GM21576 (cell line): ENCODE results near the gene OR2M4.
A peak's percentile ranks its signal among the peaks of the same experiment; 100 is the strongest.
"Not testable (repeated sequence)": the region's sequence is repeated elsewhere in the genome, so short reads cannot be mapped to it uniquely, and the experiment has no call there.

Source experiments
- ATAC-seq: cut with Tn5 transposase; IDR thresholded peaks from one replicate; pipeline ENCODE4 v1.9.1; 2021; ENCODE audit warnings: mild to moderate bottlenecking, moderate library complexity; ENCODE audit not compliant: unreplicated experiment

The OR2M4 gene, protein sequence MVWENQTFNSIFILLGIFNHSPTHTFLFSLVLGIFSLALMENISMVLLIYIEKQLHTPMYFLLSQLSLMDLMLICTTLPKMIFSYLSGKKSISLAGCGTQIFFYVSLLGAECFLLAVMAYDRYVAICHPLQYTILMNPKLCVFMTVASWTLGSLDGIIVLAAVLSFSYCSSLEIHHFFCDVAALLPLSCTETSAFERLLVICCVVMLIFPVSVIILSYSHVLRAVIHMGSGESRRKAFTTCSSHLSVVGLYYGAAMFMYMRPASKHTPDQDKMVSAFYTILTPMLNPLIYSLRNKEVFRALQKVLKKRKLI

DNA sequence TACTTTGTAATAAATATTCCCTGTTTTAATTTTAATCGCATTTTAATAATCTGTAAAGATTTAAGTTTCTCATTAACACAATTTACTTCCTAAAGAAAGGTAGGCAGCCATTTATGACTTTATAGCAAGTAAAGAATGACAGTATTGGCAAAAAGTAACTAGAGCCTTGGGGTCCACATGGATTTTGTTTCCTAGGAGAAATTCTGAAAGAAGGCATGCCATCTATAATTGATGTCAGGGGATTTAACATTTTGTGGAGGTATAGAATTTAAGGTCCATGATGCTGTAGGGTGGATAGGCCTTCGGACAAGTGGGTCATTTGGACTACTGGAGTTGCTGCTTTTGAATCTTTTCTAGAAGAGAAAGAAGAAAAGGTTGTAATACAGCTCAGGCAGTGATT is at the start of gene OR2M4:
Gene OR2M4, plus strand, starts transcription at position 301 of the 400 bp plus-strand sequence. CDS start 7,512 bp downstream, outside the sequence.
- no peak for ATAC-seq

DNA sequence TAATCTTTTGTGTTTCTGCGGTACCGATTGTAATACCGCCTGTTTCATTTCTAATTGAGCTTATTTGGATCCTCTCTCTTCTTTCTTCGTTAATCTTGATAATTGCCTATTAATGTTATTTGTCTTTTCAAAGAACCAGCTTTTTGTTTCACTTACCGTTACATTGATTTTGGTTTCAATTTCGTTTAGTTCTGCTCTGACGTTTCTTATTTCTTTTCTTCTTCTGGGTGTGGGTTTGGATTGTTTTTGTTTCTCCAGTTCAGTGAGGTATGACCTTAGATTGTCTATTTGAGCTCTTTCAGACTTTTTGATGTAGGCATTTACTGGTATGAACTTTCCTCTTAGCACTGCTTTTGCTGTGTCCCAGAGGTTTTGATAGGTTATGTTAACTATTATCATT is 47.2 kb upstream of the OR2M4 start:
- no peak for ATAC-seq

DNA sequence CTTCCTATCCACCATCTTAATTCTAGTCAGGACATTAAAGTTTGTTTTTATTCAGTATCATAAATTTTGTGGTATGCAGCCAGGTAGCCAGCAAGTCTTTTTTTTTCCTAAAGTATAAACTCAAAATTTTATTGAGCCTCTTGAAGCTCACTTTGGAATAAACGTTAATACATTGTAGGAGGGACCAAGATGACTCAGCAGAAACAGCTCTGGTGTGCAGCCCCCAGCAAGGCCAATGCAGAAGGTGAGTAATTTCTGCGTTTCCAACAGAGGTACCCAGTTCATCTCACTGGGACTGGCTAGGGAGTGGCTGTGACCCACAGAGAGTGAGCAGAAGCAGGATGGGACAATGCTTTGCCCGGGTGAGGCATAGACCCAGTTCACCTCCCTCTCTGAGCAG is 43.9 kb upstream of the OR2M4 start:
- no peak for ATAC-seq

DNA sequence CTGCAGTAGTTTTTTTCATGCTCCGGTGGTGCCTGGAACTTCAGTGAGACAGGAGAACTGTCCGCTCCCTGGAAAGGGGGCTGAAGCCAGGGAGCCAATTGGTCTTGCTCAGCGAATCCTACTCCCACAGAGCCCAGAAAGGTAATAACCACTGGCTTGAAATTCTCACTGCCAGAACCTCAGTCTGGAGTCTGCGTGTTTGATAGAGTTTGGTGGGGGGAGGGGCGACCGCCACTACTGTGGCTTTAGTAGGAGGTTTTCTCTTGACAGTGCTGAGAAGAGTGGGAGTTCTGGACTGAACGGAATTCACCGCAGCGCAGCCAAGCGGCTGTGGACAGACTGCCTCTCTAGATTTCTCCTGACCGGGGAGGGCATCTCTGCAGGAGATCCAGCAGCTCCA is 42.2 kb upstream of the OR2M4 start:
- no peak for ATAC-seq

DNA sequence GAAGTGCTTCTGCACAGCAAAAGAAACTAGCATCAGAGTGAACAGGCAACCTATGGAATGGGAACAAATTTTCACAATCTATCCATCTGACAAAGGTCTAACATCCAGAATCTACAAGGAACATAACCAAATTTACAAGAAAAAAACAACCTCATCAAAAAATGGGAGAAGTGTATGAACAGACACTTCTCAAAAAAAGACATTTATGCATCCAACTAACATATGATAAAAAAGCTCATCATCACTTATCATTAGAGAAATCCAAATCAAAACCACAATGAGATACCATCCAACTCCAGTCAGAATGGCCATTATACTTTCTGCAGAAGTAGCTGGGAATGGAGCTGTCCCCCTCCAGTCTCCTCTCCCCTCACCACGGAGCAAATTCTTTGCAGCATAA is 37.1 kb upstream of the OR2M4 start:
- no peak for ATAC-seq

DNA sequence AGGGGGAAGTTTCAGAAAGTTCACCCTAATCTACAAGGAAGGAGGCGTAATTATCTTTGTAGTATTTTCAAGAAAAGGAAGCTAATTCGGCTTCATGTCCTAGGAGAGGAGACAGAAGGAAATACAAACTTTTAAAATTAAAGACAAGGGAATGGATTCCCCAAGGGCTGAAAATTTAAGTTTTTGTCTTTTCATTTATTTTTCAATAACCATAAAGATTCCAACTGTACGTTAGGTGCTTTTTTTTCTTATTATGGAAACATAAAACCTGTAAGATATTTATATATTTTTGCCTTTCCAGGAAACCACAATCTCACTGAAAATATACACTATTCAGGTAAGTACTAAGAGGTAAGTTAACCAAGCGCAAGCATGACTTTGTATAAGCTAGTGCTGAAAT is 34.3 kb upstream of the OR2M4 start, which contains the start of gene OR2M3:
Gene OR2M3, plus strand, starts transcription at position 301 of the 400 bp plus-strand sequence. CDS start 5,803 bp downstream, outside the sequence.
- ATAC-seq = no peak

DNA sequence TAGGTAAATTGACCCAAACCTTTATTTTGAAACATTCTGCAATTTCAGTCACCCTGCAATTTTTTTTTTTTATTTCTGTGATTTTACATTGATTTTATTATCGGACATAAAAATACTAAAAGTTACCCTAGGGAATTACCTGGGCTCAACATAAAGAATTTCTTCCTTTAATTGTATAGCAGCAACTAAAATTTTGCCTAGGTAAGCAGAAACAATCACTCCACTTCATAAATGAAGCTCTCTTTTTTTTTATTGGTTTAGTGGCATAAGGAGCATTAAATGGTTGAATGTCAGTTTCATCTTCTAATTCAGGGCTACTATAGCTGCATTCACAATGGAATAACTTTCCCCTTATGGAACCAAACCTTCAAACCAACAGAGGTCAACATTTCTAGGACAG is 15.3 kb upstream of the OR2M4 start:
- no peak for ATAC-seq

DNA sequence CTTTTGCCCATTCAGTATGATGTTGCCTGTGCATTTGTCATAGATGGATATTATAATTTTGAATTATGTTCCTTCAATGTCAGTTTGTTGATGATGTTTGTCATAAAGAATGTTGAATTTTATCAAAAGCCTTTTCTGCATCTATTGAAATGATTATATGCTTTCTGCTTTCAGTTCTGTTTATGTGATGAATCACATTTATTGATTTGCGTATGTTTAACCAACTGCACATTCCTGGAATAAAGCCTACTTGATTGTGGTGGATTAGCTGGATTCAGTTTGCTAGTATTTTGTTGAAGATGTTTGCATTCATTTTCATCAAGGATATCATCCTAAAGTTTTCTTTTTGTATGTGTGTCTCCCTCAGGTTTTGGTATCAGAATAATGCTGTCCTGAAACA is 5.7 kb upstream of the OR2M4 start:
- no peak for ATAC-seq

DNA sequence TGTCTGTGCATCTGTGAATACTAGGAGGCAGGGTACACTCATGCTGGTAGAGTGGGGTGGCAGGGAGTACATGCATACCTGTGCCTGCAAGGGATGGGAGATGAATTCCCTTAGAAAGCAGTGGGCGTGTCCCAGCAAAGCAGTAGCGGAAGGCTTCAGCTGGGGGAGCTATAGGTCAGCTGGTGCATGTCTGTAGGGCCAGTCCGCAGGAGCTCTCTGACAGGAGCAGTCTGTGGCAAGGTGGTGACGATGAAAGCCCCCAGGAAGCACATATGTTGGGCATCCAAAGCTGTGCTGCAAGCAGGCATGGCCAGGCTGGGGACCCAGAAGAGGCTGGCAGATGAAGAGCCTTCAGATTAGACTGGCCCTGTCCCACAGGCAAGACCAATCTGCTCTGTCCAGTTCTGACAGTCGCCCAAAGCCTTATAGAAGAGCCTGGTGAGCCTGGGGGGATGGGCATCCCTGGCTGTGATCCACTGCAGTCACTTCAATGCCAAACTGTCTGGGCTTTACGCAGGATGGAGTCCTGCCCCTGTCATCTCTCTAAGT is 1.8 kb upstream of the OR2M4 start:
- ATAC-seq = no peak

DNA sequence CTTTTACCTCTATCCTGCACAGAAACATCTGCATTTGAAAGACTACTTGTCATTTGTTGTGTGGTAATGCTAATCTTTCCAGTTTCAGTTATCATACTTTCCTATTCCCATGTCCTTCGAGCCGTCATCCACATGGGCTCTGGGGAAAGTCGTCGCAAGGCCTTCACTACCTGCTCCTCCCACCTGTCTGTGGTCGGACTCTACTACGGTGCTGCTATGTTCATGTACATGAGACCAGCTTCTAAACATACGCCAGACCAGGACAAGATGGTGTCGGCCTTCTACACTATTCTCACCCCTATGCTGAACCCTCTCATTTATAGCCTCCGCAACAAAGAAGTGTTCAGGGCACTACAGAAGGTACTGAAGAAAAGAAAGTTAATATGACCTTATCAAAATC is 8.3 kb downstream of the OR2M4 start:
- ATAC-seq = no peak

DNA sequence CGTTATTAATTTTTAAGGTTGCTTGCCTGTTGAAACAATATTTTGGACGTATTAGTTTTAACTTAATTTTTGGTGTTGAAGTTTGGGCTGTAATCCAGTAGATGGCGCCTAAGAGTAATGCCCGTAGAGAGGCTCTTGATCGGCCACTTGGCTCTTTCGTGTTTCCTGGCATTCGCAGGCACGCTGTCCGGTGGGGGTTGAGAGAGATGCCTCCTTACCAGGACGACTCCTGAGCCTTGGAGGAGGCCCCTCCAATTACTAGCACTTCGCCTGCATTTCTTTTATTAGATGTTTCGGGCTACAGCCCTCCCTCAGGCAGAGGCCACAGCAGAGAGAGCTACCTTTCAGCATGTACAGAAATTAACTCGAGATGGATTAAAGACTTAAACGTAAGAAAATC is 12.0 kb downstream of the OR2M4 start:
- ATAC-seq = peak; percentile 88

DNA sequence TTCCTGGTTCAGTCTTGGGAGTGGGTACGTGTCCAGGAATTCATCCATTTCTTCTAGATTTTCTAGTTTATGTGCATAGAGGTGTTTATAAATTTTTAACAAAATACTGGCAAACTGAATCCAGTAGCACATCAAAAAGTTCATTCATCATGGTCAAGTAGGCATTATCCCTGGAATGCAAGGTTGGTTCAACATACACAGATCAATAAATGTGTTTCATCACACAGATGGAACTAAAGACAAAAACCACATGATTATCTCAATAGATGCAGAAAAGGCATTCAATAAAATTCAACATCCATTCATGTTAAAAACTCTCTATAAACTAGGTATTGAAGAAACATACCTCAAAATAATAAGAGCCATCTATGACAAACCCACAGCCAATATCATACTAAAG is 28.1 kb downstream of the OR2M4 start:
- not testable (repeated sequence) for ATAC-seq

DNA sequence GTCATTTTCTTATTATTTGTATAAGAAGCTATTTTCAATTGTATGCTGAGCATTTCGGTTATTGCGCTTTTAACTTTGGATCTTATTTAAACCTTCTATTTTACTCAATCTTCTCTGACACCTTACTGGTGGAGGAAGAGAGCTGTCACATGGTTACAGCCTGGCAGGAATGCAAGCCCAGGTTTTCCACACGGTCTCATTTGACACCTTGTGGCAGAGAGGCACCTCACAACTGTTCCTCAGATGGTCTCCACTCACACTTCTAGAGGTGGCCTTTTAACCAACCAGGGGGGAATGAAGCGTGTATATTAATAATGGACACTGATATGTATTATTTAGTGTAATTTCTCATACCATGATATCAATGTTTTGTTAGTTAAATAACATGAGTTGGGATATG is 37.0 kb downstream of the OR2M4 start:
- no peak for ATAC-seq

DNA sequence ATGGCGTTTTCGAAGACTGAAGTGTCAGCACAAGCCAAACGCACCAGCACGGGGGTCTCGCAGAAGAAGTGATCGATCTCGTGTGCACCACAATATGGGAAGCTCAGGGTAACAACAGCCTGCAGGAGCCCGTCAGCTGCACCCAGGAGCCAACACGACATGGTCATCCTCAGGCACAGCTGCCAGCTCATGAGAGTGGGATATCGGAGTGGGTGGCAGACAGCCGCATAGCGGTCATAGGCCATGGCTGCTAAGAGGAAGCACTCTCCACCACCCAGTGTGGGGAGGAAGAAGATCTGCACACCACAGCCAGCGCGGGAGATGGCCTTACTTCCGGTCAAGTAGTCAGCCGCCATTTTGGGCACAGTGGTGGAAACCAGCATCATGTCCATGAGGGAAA is 42.0 kb downstream of the OR2M4 start:
- ATAC-seq = not testable (repeated sequence)

DNA sequence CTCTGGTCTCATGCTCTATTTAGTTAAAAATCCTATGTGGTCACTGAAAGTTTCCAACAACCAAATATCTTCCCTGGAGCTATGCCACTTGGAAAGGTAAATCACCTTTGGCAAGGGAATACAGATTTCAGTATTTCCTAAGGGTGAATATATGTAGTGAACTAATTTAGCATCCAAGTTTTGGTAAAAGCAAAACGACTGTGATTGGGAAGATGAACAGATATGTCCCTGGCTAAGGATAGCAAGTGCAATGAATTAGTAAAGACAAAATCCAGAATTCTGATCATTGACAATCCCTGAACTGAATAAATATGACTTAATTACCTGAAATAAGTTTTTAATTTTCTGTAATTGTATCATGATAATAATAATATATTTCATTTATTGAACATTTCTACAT is 46.7 kb downstream of the OR2M4 start, which contains the start of gene OR2T33:
Gene OR2T33, minus strand, starts transcription at position 101 of the 400 bp plus-strand sequence. CDS start 4,162 bp downstream, outside the sequence.
- ATAC-seq = no peak

DNA sequence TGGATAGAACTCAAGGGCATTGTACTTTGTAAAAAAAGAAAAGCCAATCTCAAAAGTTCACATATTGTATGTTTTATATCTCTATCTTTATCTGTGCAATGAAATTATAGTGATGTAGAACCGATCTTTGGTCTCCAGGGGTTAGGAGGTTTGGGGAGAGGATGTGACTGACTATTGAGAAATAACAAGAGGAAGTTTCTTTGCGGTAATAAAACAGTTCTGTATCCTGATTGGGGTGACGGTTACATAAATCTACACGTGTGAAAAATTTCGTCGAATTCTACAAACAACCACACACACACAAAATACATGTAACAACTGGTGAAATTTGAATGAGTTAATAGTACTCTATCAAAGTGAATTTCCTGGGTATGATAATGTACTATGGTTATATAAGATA is 57.2 kb downstream of the OR2M4 start:
- no peak for ATAC-seq
